Tibial nerve (tissue), 4 donors: ENCODE data around the gene FOSL2. TPM values are rescaled to one million over a fixed set of nuclear protein-coding genes. Genes with fewer than 3 reads are reported as not detected.

Source experiments
- DNase-seq, 2 donors: peaks; one replicate each; pipeline ENCODE4 v3.0.0-alpha.2; 2019; ENCODE audit warnings: low spot score in 2 of 2
- H3K27ac ChIP-seq, 4 donors: fragments of 200-600 bp; sonication (generic) in 3 of 4; one replicate each; pipeline ENCODE4 v1.5.1; 2017 to 2019; ENCODE audit warnings: mild to moderate bottlenecking in 1 of 4
- H3K27me3 ChIP-seq, 2 donors: fragments of 200-600 bp; sonication (generic) in 1 of 2; one replicate each; pipeline versions ENCODE4 v1.5.1 to v1.6.0; 2017 to 2019
- H3K36me3 ChIP-seq, 3 donors: fragments of 200-600 bp; sonication (generic); one replicate each; pipeline ENCODE4 v1.5.1; 2018 to 2019
- H3K4me1 ChIP-seq, 4 donors: fragments of 200-600 bp; sonication (generic) in 3 of 4; one replicate each; pipeline ENCODE4 v1.5.1; 2017 to 2019
- H3K4me3 ChIP-seq, 4 donors: fragments of 200-600 bp; sonication (generic) in 3 of 4; one replicate each; pipeline ENCODE4 v1.5.1; 2017 to 2019; ENCODE audit warnings: mild to moderate bottlenecking in 1 of 4, moderate library complexity in 1 of 4
- H3K9me3 ChIP-seq, 4 donors: fragments of 200-600 bp; sonication (generic) in 3 of 4; one replicate each; pipeline ENCODE4 v1.5.1; 2017 to 2019
- CTCF ChIP-seq, 5 experiments: fragments of 200-600 bp in 3 of 5; fragments of 450-650 bp in 2 of 5; sonication (generic) in 3 of 5; IDR thresholded peaks; one replicate each; pipeline ENCODE4 v1.5.1; 2016 to 2019; ENCODE audit warnings: antibody characterized with exemption in 5 of 5, mild to moderate bottlenecking in 3 of 5, moderate library complexity in 2 of 5
- EP300 ChIP-seq, 2 donors: sonication (generic); formaldehyde crosslinking; IDR thresholded peaks; one replicate each; pipeline ENCODE4 v1.6.1; 2017; ENCODE audit warnings: antibody characterized with exemption in 2 of 2, mild to moderate bottlenecking in 1 of 2
- POLR2A ChIP-seq, 2 donors: fragments of 450-650 bp; IDR thresholded peaks; one replicate each; pipeline ENCODE4 v1.6.1; 2017; ENCODE audit warnings: antibody characterized with exemption in 2 of 2, mild to moderate bottlenecking in 2 of 2, moderate library complexity in 2 of 2
- WGBS, 2 donors: methylation state at CpG; one replicate each; pipeline ENCODE4 v1.1.5; 2018; 5-methylcytosine and 5-hydroxymethylcytosine counted together
- total RNA-seq, 4 donors: library from RNA; depleted of rRNA; stranded (reverse); fragments of >200 nt; gene quantifications; one replicate each; pipeline ENCODE4 v1.1.0, GENCODE V29; 2016

Gene FOSL2
- total RNA-seq, 4 donors from 2014 or later: 141 to 207 (median 190) TPM

- peak overlapping the region; percentile 71 to 99 (median 87) for H3K4me3 ChIP-seq
- TF ChIP-seq POLR2A (IDR thresholded peaks at IDR 0.05): peak; percentile 7 to 38
- TF ChIP-seq CTCF (IDR thresholded peaks at IDR 0.05): peak in 1 of 5 experiments; percentile 33
- TF ChIP-seq EP300 (IDR thresholded peaks at IDR 0.05): peak; percentile 88 to 91
- WGBS, 2 donors: 0 to 2% methylated on average over 40 to 49 of the region's 49 CpGs
- peak; percentile 81 to 82 for DNase-seq
- no peaks in the 10 kb centered on the region for H3K27me3 ChIP-seq
- no peaks in the 10 kb centered on the region for H3K9me3 ChIP-seq
- H3K4me1 ChIP-seq: peaks cover 0 to 12% (median 10%) of the 10 kb centered on the region in 4 donors
- H3K36me3 ChIP-seq: no peaks in the 10 kb centered on the region
- H3K27ac ChIP-seq: peak overlapping the region; percentile 99 to 100 (median 100)
Measured at GRCh38 chr2:28390746-28391563, 1.7 kb upstream of the FOSL2 start.

DNA sequence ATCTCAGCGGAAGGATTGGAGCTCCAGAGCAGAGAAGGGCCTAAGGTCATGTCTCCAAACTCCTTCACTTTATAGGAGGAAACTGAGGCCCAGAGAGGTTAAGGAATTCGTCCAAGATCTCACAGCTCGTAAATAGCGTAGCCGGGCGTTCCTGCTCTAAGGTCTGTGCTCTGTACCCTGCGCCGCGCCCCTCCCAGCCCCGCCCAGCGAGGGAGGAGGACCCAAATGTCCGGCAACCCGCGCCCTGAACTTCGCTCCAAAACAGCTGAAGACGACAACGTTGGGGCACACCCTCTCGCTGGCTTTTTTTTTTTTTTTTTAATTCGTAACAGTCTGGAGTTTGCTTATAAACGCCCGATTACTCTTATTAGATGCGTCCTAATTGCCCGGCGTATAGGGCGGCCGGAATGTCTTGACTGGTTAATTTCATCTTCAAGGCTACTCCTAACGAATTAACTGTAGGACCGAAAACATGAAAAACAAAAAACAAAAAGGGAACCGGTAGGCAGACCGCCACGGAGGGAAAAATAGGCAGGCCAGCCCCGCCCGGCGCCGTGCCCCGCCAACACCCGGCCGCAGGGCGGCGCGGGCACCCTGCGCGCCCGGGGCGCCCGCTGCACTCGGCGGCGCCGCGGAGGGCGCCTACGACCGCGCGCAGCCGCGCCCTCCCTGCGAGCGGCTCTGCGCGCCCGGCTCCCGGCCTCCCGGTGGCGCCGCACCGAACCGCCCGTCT lies 928 bp upstream of the FOSL2 start:
- no peaks in the 10 kb centered on the region for H3K27me3 ChIP-seq
- H3K4me3 ChIP-seq: peak overlapping the region; percentile 71 to 99 (median 87)
- no peaks in the 10 kb centered on the region for H3K9me3 ChIP-seq
- DNase-seq: peak; percentile 94 to 95
- no peaks in the 10 kb centered on the region for H3K36me3 ChIP-seq
- peaks cover 0 to 12% (median 10%) of the 10 kb centered on the region in 4 donors for H3K4me1 ChIP-seq
- WGBS, 2 donors: 0 to 1% methylated on average over 57 to 70 of the region's 70 CpGs
- H3K27ac ChIP-seq: peak overlapping the region; percentile 99 to 100 (median 100)
- TF ChIP-seq POLR2A (IDR thresholded peaks at IDR 0.05): peak in 1 of 2 donors; percentile 23
- peak in 2 of 5 experiments; percentile 8 to 10 for TF ChIP-seq CTCF (IDR thresholded peaks at IDR 0.05)
- TF ChIP-seq EP300 (IDR thresholded peaks at IDR 0.05): peak in 1 of 2 donors; percentile 73

GRCh38 chr2:28393114-28393836 lies 617 bp downstream of the FOSL2 start:
- peak overlapping the region; percentile 99 to 100 (median 100) for H3K27ac ChIP-seq
- no peaks in the 10 kb centered on the region for H3K36me3 ChIP-seq
- peak in 1 of 2 donors; percentile 48 for DNase-seq
- 0 to 1% methylated on average over 74 to 75 of the region's 81 CpGs for WGBS, 2 donors
- no peaks in the 10 kb centered on the region for H3K27me3 ChIP-seq
- H3K4me3 ChIP-seq: peak overlapping the region; percentile 71 to 99 (median 94)
- TF ChIP-seq EP300 (IDR thresholded peaks at IDR 0.05) (peak in 1 of 2 donors; percentile 57), CTCF (IDR thresholded peaks at IDR 0.05) (peak in 1 of 5 experiments; percentile 23), POLR2A (IDR thresholded peaks at IDR 0.05) (peak; percentile 20 to 27)
- H3K9me3 ChIP-seq: no peaks in the 10 kb centered on the region
- H3K4me1 ChIP-seq: peaks cover 0 to 25% (median 23%) of the 10 kb centered on the region in 4 donors

DNA sequence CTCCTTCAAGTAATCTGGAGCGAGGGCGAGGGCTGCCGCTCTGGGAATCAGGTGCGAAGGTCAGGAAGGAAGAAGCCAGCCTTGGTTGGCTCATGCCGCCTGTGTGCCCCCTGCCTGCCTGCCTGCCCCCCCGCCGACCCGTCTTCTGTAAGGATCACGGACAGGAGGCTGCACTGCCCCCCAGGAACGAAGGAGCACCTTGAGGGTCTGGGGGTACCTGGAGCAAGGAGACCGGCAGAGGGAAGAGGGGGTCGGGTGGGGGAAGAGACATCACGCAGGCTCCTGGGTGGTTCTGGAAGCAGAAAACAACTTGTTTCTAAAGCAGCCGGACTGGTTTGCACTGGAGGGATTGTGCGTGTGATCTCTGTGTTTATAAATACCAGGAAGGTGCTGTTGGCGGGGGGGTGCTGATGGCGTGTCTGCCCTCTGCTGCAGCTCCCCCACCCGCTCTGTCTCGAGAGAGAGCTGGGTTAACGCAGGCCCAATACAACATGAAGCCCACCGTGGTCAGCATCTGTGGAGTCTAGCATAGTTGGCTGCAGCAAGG lies 1.7 kb downstream of the FOSL2 start:
- no peaks in the 10 kb centered on the region for H3K36me3 ChIP-seq
- no peaks in the 10 kb centered on the region for H3K27me3 ChIP-seq
- peak overlapping the region; percentile 99 to 100 (median 100) for H3K27ac ChIP-seq
- H3K9me3 ChIP-seq: no peaks in the 10 kb centered on the region
- WGBS, 2 donors: 0 to 1% methylated on average over 21 of the region's 21 CpGs
- peak overlapping the region; percentile 71 to 99 (median 94) for H3K4me3 ChIP-seq
- DNase-seq: peak; percentile 53 to 57
- peaks cover 0 to 34% (median 31%) of the 10 kb centered on the region in 4 donors for H3K4me1 ChIP-seq
- TF ChIP-seq CTCF (IDR thresholded peaks at IDR 0.05) (no peak), POLR2A (IDR thresholded peaks at IDR 0.05) (peak in 1 of 2 donors; percentile 43), EP300 (IDR thresholded peaks at IDR 0.05) (peak in 1 of 2 donors; percentile 68)
